PC-3 (cell line): ENCODE data around the gene UTS2B.

Experiments
- EZH2 ChIP-seq: fragments of 300-600 bp; sonication (generic); IDR thresholded peaks from one replicate; pipeline ENCODE4 v1.6.1; 2017; ENCODE audit warnings: antibody characterized with exemption, mild to moderate bottlenecking, low read length; ENCODE audit not compliant: unreplicated experiment
- EZH2phosphoT487 ChIP-seq: fragments of 300-600 bp; sonication (generic); IDR thresholded peaks from 2 replicates; pipeline ENCODE4 v1.6.1; 2018; ENCODE audit warnings: mild to moderate bottlenecking, antibody characterized with exemption, low read length, borderline replicate concordance
- TF ChIP-seq, protein P1 (sequence below): fragments of 300-600 bp; sonication (generic); conservative IDR thresholded peaks from 2 replicates; pipeline ENCODE4 v1.5.1; 2017; ENCODE audit warnings: antibody characterized with exemption, low read depth, mild to moderate bottlenecking, low read length

DNA sequence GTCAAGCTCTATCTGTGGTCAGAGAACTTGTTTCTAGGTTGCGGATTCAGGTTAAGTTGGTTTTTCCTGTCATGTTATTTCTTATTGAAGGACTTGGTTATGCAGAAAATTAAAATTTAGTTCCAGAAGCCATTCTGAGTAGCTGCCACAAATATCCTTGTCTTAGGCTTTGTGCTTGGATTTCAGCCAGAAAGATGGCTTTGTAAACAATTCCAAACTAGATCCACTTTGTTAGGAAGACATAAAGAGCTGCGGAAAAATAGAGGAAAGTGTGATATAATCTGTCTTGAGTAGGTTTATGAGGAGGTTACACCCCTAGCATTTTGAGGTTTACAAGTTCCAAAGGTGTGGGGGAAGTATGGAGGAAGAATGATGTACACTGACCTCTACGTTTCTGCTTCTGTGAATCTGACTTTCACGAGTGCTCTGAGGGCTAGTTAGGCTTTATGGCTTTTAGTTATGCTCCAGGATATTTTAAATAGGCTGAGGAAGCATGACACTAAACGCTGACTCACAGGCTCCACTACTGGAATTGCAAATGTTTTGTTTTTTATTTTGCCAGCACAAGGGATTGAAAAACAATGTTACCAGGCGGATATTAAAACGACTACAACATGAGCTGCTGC is 46.3 kb upstream of the UTS2B start:
- TF ChIP-seq, protein P1, sequence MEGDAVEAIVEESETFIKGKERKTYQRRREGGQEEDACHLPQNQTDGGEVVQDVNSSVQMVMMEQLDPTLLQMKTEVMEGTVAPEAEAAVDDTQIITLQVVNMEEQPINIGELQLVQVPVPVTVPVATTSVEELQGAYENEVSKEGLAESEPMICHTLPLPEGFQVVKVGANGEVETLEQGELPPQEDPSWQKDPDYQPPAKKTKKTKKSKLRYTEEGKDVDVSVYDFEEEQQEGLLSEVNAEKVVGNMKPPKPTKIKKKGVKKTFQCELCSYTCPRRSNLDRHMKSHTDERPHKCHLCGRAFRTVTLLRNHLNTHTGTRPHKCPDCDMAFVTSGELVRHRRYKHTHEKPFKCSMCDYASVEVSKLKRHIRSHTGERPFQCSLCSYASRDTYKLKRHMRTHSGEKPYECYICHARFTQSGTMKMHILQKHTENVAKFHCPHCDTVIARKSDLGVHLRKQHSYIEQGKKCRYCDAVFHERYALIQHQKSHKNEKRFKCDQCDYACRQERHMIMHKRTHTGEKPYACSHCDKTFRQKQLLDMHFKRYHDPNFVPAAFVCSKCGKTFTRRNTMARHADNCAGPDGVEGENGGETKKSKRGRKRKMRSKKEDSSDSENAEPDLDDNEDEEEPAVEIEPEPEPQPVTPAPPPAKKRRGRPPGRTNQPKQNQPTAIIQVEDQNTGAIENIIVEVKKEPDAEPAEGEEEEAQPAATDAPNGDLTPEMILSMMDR = no peak
- no peak for TF ChIP-seq EZH2phosphoT487
- no peak for TF ChIP-seq EZH2
